GM12878 (cell line): ENCODE results near the gene CBX8. TPM values are rescaled to one million over a fixed set of nuclear protein-coding genes. Genes with fewer than 3 reads are reported as not detected.

Source experiments
- ATAC-seq: fragments of 200-7000 bp; cut with Tn5 transposase; 3 replicates; pipeline ENCODE4 v1.9.1; 2020; ENCODE audit warnings: mild to moderate bottlenecking, moderate library complexity
- BruUV-seq: library from RNA; stranded (reverse); fragments of 400-500 nt; replicated peaks from 2 replicates; lab custom pipeline; 2021; lab: Mats Ljungman, UMichigan
- CTCF ChIA-PET: fragments of 300-600 bp; sonication (Branson Sonifier 250); formaldehyde crosslinking; extraction: SDS; loops from one replicate; lab custom pipeline; 2021; ENCODE audit warnings: inconsistent platforms; lab: Yijun Ruan, JAX
- POLR2A ChIA-PET: fragments of 350-600 bp; formaldehyde crosslinking; extraction: SDS; loops from one replicate; lab custom pipeline; 2021; ENCODE audit warnings: inconsistent platforms; lab: Charles Lee
- RAD21 ChIA-PET: fragments of 300-600 bp; sonication (Branson Sonifier 250); formaldehyde crosslinking; loops from one replicate; lab custom pipeline; 2023; ENCODE audit warnings: antibody characterized with exemption; ENCODE audit not compliant: unreplicated experiment; lab: Charles Lee
- SMC1A ChIA-PET: fragments of 300-600 bp; sonication (Branson Sonifier 250); formaldehyde crosslinking; loops from one replicate; lab custom pipeline; 2023; ENCODE audit not compliant: unreplicated experiment, uncharacterized antibody; lab: Charles Lee
- DNase-seq: peaks from one replicate; pipeline ENCODE4 v3.0.0-alpha.2; 2011; ENCODE audit warnings: low read depth, low spot score
- FAIRE-seq: peaks from 3 replicates; lab custom pipeline; 2011; peaks lifted over from hg19 to GRCh38; lab: Jason Lieb, UNC
- H2AFZ ChIP-seq: 2 replicates; pipeline ENCODE4 v1.6.0; 2011; ENCODE audit warnings: low read depth, low read length, control low read depth; ENCODE audit not compliant: control insufficient read depth
- H3K27ac ChIP-seq: 2 replicates; pipeline ENCODE4 v1.5.1; 2011; ENCODE audit warnings: control low read depth; ENCODE audit not compliant: control insufficient read depth, insufficient read depth
- H3K27me3 ChIP-seq, 2 experiments: replicated peaks in 1 of 2; 2 replicates each; pipeline versions ENCODE4 v1.6.0 to v1.6.1; 2011; ENCODE audit warnings: low read length in 1 of 2; ENCODE audit not compliant: control insufficient read depth in 2 of 2, insufficient read depth in 2 of 2
- H3K36me3 ChIP-seq, 2 experiments: 2 replicates each; pipeline ENCODE4 v1.5.1; 2011; ENCODE audit warnings: low read length in 1 of 2; ENCODE audit not compliant: control insufficient read depth in 2 of 2, insufficient read depth in 2 of 2
- H3K4me1 ChIP-seq: 2 replicates; pipeline ENCODE4 v1.6.1; 2011; ENCODE audit warnings: mild to moderate bottlenecking, low read length, moderate library complexity, mixed read lengths; ENCODE audit not compliant: control insufficient read depth, insufficient read depth
- H3K4me2 ChIP-seq: 2 replicates; pipeline ENCODE4 v1.6.0; 2011; ENCODE audit warnings: control low read depth; ENCODE audit not compliant: control insufficient read depth, insufficient read depth
- H3K4me3 ChIP-seq: fragments of 200-600 bp; sonication (generic); 2 replicates; pipeline ENCODE4 v1.5.1; 2016
- H3K79me2 ChIP-seq: 2 replicates; pipeline ENCODE4 v1.6.0; 2011; ENCODE audit warnings: low read length; ENCODE audit not compliant: control insufficient read depth, insufficient read depth
- H3K9ac ChIP-seq: 2 replicates; pipeline ENCODE4 v1.8.0; 2011; ENCODE audit warnings: low read length, control low read depth, mixed read lengths; ENCODE audit not compliant: control insufficient read depth, insufficient read depth
- H3K9me3 ChIP-seq: replicated peaks from 3 replicates; pipeline ENCODE4 v1.5.1; 2011; ENCODE audit warnings: mild to moderate bottlenecking, low read length; ENCODE audit not compliant: control insufficient read depth, insufficient read depth
- H4K20me1 ChIP-seq: 2 replicates; pipeline ENCODE4 v1.6.0; 2011; ENCODE audit not compliant: control insufficient read depth, insufficient read depth
- CEBPB ChIP-seq, 2 experiments: fragments of 150-350 bp in 1 of 2; IDR thresholded peaks; 2 replicates each; pipeline ENCODE4 v1.6.1; 2012 to 2014; ENCODE audit warnings: low read depth in 2 of 2, low read length in 2 of 2, borderline replicate concordance in 1 of 2, inconsistent platforms in 1 of 2
- CREB1 ChIP-seq: IDR thresholded peaks from 2 replicates; pipeline ENCODE4 v1.6.1; 2012; ENCODE audit warnings: low read depth, mild to moderate bottlenecking, inconsistent platforms
- EED ChIP-seq: sonication (generic); IDR thresholded peaks from 2 replicates; pipeline ENCODE4 v1.6.1; 2016; ENCODE audit warnings: antibody characterized with exemption, low read depth
- IRF3 ChIP-seq: fragments of 450-650 bp; IDR thresholded peaks from 2 replicates; pipeline ENCODE4 v1.6.1; 2014; ENCODE audit warnings: mild to moderate bottlenecking
- KLF5 ChIP-seq: fragments of 450-650 bp; IDR thresholded peaks from 2 replicates; pipeline ENCODE4 v1.6.1; 2014; ENCODE audit warnings: mild to moderate bottlenecking; ENCODE audit not compliant: partially characterized antibody
- NFXL1 ChIP-seq: fragments of 450-650 bp; IDR thresholded peaks from 2 replicates; pipeline ENCODE4 v1.6.1; 2017; ENCODE audit warnings: antibody characterized with exemption, mild to moderate bottlenecking, borderline replicate concordance
- PBX3 ChIP-seq: IDR thresholded peaks from 2 replicates; pipeline ENCODE4 v1.6.1; 2011; ENCODE audit warnings: mild to moderate bottlenecking, low read depth, low read length, moderate library complexity; ENCODE audit not compliant: insufficient replicate concordance
- RELA ChIP-seq: fragments of 450-650 bp; IDR thresholded peaks from 2 replicates; pipeline ENCODE4 v1.8.0; 2014; ENCODE audit warnings: borderline replicate concordance; ENCODE audit not compliant: partially characterized antibody
- TCF12 ChIP-seq: IDR thresholded peaks from 2 replicates; pipeline ENCODE4 v1.6.1; 2011; ENCODE audit warnings: low read depth, mild to moderate bottlenecking, low read length
- TCF7 ChIP-seq: IDR thresholded peaks from 2 replicates; pipeline ENCODE4 v1.6.1; 2014; ENCODE audit warnings: antibody characterized with exemption, borderline replicate concordance
- WGBS: methylation state at CpG from one replicate; pipeline ENCODE4 v1.1.6; 2016; ENCODE audit warnings: low lambda C conversion rate; ENCODE audit not compliant: insufficient replicate concordance, insufficient coverage; ENCODE audit errors: missing lambda C conversion rate; 5-methylcytosine and 5-hydroxymethylcytosine counted together
- in situ Hi-C: fragments of 300-500 bp; cut with MboI; formaldehyde crosslinking; loops from 9 replicates; pipeline ENCODE4 v1.14.3; 2018; ENCODE audit warnings: mixed read lengths
- intact Hi-C: fragments of 100-400 bp; cut with micrococcal nuclease; formaldehyde crosslinking; loops from one replicate; pipeline ENCODE4 v1.14.2; 2022; ENCODE audit not compliant: unreplicated experiment
- polyA plus RNA-seq, 11 experiments: library from polyadenylated mRNA; depleted of rRNA in 4 of 11; unstranded in 6 of 11; stranded (reverse) in 5 of 11; fragments of >200 nt; fragmentation: Nextera tagmentation in 4 of 11; fragmentation: Illumina TruSeq in 1 of 11; extraction: Ambion mirVana in 4 of 11; extraction: Trizol in 1 of 11; gene quantifications; 1 replicate in 1 of 11; 2 replicates in 10 of 11; pipeline versions ENCODE4 v1.2.1 to v1.2.3, GENCODE V29; 2011 to 2016; ENCODE audit warnings: inconsistent platforms in 2 of 11, missing spikeins in 2 of 11, low read depth in 1 of 11
- total RNA-seq, 4 experiments: library from RNA; depleted of rRNA in 3 of 4; stranded (reverse); fragments of >200 nt in 3 of 4; fragmentation: Illumina TruSeq in 1 of 4; extraction: Trizol in 1 of 4; gene quantifications; 2 replicates each; pipeline versions ENCODE4 v1.2.1 to v1.2.3, GENCODE V29; 2013 to 2021

CBX8 gene
- total and polyA plus RNA-seq, 10 of the 15 experiments (the other 5 are each of a cell fraction or from before 2014, with no cell fraction given) = 0.03 to 6.7 (median 1.9) TPM

GRCh38 chr17:79781012-79781650 is 15.7 kb downstream of the CBX8 start:
- no peak for ATAC-seq

More at GRCh38 chr17:79781012-79781650, 15.7 kb downstream of the CBX8 start:
- Histone ChIP-seq H3K4me1 (peaks cover 11% of the 10 kb centered on the region), H3K79me2 (no peaks in the 10 kb centered on the region), H4K20me1 (no peaks in the 10 kb centered on the region), H3K9me3 (no peaks in the 10 kb centered on the region), H3K27ac (no peak overlapping the region), H3K9ac (no peak overlapping the region), H3K4me3 (no peak overlapping the region), H3K27me3 (peaks cover 5 to 8% of the 10 kb centered on the region in 2 experiments; a peak in 3 of 4 replicates), H3K4me2 (peak overlapping the region; percentile 22; the same call in 1 of the 2 replicates), H2AFZ (no peak overlapping the region), H3K36me3 (no peaks in the 10 kb centered on the region)
- ChIA-PET CTCF (interaction anchor here (0.6 kb wide), 1 partner anchor 35 kb away, joined by 4 read pairs; no protein-coding TSS in a partner anchor), POLR2A (no interaction called here), RAD21 (no interaction called here), SMC1A (interaction anchor here (1.5 kb wide), 1 partner anchor 14 kb away, joined by 3 read pairs; no protein-coding TSS in a partner anchor)
- intact Hi-C loops = no loop called here
- BruUV-seq = no TSS peak
- 44% methylated on average over 12 of the region's 12 CpGs for WGBS
- DNase-seq = no peak
- in situ Hi-C loops = no loop called here
- TF ChIP-seq CEBPB (IDR thresholded peaks at IDR 0.05; ENCODE audit: borderline replicate concordance in 1 of 2, low read depth in 2 of 2, low read length in 2 of 2) (no peak), NFXL1 (no peak), TCF12 (no peak), IRF3 (no peak), KLF5 (no peak), PBX3 (no peak), TCF7 (no peak), EED (no peak), CREB1 (no peak), RELA (no peak)
- no peak for FAIRE-seq
